Fibroblast of mammary gland (primary cell): ENCODE measurements around the gene TSPAN6.

Experiments used
- DNase-seq: peaks from one replicate; pipeline ENCODE4 v3.0.0-alpha.2; 2010; ENCODE audit warnings: low read depth
- H3K4me3 ChIP-seq: 2 replicates; pipeline ENCODE4 v1.5.1; 2011; ENCODE audit warnings: low read depth, mild to moderate bottlenecking, low read length, moderate library complexity; ENCODE audit not compliant: control insufficient read depth
- TF ChIP-seq, protein P1 (sequence below): conservative IDR thresholded peaks from 2 replicates; pipeline ENCODE4 v1.5.1; 2011; ENCODE audit warnings: low read depth, low read length, inconsistent platforms; ENCODE audit not compliant: control insufficient read depth, insufficient read depth

The TSPAN6 gene, protein sequence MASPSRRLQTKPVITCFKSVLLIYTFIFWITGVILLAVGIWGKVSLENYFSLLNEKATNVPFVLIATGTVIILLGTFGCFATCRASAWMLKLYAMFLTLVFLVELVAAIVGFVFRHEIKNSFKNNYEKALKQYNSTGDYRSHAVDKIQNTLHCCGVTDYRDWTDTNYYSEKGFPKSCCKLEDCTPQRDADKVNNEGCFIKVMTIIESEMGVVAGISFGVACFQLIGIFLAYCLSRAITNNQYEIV

DNA sequence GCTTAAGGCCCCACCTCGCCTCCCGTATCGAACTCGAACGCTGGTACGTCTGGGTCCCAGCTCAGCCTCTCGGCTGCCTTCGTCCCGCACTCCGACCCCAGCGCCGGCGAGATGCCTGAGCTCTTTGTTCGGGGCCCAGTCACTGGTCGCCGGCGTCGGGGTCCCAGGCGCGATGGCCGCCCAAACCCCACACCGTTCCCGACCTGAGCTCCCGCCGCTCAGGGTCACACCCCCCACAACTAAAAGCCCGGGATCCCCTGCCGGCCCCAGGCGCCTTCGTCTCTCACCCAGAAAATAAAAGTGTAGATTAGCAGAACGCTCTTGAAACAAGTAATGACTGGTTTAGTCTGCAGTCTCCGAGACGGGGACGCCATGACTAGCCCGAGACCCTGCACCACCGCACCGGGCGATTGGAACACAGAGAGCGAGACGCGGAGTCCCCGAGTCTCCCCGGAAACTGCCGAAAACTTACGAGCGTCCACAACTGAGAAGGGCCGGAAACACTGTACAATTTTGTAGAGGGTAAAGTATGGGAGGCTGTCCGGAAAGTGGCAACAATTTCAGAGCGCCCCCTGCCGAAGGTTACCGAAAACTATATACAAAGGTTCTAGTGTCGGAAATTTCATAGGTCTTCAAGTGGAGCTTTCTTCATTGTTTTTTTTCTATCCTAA lies at the start of gene TSPAN6:
TSPAN6 (minus strand) TSS at position 486 of the 671 bp plus-strand sequence; CDS start at position 374, 112 bp downstream.
- TF ChIP-seq, protein P1, sequence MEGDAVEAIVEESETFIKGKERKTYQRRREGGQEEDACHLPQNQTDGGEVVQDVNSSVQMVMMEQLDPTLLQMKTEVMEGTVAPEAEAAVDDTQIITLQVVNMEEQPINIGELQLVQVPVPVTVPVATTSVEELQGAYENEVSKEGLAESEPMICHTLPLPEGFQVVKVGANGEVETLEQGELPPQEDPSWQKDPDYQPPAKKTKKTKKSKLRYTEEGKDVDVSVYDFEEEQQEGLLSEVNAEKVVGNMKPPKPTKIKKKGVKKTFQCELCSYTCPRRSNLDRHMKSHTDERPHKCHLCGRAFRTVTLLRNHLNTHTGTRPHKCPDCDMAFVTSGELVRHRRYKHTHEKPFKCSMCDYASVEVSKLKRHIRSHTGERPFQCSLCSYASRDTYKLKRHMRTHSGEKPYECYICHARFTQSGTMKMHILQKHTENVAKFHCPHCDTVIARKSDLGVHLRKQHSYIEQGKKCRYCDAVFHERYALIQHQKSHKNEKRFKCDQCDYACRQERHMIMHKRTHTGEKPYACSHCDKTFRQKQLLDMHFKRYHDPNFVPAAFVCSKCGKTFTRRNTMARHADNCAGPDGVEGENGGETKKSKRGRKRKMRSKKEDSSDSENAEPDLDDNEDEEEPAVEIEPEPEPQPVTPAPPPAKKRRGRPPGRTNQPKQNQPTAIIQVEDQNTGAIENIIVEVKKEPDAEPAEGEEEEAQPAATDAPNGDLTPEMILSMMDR = peak; percentile 46
- peak within 1 kb of the TSS; percentile 68 for H3K4me3 ChIP-seq
- peak; percentile 86 for DNase-seq

DNA sequence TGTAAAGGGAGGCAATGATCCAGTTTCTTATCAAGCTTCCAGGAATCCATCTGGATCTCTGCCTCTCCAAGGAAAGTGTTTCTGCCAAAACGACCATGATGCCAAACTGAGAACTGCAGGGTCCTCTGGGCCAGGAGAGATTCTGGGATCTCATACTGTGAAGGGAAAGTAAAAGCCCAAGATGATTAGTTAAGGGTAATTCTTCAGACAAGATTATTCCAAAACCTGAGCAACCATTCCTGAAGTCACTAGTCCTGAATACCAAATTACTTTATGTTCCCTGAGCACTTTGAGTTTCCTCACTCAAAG lies 49.3 kb upstream of the TSPAN6 start:
- no peak for DNase-seq
- TF ChIP-seq, protein P1 = no peak
- no peak overlapping the region for H3K4me3 ChIP-seq

DNA sequence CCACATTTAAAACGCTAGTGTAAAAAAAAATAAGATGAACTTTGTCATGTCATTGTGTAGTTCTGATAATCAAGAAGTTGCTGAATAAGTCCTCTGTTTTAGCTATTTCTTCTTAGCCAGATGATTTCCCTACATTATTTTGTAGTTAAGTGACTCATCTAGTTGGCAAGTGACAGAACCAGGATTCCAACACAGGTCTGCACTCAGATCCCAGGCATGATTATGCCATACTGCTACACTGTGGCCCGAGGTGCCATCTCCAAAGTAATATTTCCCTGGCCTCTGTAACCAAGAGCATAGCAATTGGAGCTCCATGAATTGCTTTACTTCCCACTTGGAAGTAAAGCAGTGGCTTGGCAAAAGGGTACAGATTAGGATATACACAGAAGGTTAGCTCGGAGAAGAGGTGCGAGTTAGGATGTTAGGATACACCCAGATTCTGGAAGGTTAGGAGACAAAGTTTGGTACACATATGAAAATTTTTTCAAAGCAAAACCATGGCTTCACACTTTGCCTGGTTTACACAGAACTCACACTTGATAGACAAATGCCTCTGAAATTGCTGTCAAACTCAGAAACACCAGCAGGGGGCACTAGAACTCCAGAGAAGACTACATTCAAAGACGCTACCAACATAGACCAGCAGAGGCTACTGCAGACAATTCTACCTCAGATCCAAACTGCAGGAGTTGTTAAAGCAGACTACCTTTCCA lies 48.8 kb upstream of the TSPAN6 start:
- TF ChIP-seq, protein P1 = peak; percentile 98
- H3K4me3 ChIP-seq = no peak overlapping the region
- peak; percentile 81 for DNase-seq

DNA sequence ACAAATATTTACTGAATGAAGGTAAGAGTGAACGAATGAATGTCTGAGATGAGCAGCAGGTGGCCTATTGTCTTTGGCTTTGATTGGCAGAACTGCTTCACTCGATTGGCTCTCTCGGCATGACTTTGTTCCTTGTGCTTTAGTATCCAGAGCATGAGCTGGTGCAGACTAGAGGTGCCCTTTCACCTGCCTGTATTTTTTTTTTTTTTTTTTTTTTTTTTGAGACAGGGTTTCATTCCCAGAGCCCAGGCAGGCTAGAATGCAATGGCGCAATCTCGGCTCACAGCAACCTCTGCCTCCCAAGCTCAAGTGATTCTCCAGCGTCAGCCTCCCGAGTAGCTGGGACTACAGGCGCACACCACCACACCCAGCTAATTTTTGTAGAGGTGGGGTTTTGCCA lies 46.3 kb upstream of the TSPAN6 start:
- DNase-seq = no peak
- H3K4me3 ChIP-seq = no peak overlapping the region
- TF ChIP-seq, protein P1 = no peak

DNA sequence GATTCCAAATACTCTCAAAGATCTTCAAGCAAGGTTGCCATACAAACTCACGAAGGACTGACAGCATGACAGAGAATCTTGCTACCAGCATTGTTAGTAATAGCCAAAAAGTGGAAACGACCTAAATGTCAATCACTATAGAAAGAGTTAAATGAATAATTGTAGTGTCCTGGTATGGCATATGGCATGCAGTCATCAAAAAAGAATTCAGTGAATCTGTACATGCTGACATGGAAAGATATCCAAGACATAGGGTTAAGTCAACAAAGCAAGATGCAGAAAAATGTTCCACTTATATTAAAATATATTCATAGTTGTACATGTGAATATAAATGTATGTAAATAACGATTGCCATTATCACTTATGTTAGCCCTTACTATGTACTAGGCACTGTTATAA lies 45.0 kb upstream of the TSPAN6 start:
- no peak for DNase-seq
- TF ChIP-seq, protein P1 = no peak
- no peak overlapping the region for H3K4me3 ChIP-seq

DNA sequence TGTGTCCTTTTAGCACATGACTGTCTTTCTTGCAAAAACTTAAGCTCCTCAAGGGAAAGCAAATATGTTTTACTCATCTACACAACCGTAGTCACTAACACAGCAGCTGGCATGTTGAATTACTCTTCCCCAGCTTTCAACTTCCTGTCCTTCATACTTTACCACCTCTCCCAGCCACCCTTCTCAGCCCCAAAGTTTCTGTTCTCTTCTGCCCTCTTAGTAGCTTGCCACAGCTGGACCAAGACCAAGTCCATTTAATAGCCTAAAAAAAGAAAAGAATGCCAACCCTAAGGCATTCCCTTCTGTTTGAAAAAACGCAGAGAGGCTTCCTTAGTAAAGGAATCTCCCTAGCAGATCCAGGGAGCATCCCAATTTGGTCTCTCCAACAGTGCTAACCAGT lies 44.1 kb upstream of the TSPAN6 start:
- peak; percentile 25 for DNase-seq
- no peak overlapping the region for H3K4me3 ChIP-seq
- TF ChIP-seq, protein P1 = no peak
